GM19324 (cell line): Measurements from ENCODE around the gene P2RY11.

ENCODE experiments used
- ATAC-seq: cut with Tn5 transposase; IDR thresholded peaks from one replicate; pipeline ENCODE4 v1.9.1; 2021; ENCODE audit warnings: mild to moderate bottlenecking, moderate library complexity; ENCODE audit not compliant: unreplicated experiment, low FRiP score

Gene P2RY11, protein sequence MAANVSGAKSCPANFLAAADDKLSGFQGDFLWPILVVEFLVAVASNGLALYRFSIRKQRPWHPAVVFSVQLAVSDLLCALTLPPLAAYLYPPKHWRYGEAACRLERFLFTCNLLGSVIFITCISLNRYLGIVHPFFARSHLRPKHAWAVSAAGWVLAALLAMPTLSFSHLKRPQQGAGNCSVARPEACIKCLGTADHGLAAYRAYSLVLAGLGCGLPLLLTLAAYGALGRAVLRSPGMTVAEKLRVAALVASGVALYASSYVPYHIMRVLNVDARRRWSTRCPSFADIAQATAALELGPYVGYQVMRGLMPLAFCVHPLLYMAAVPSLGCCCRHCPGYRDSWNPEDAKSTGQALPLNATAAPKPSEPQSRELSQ

GRCh38 chr19:10111405-10111811 is at the start of gene P2RY11:
Gene P2RY11, plus strand, starts transcription at chr19:10111693. Its CDS starts 29 bp downstream, at chr19:10111722.
- ATAC-seq = no peak

- no peak for ATAC-seq
Observed at GRCh38 chr19:10061717-10062310, 49.7 kb upstream of the P2RY11 start.

- ATAC-seq = no peak
Observed at GRCh38 chr19:10068205-10068604, 43.3 kb upstream of the P2RY11 start.

DNA sequence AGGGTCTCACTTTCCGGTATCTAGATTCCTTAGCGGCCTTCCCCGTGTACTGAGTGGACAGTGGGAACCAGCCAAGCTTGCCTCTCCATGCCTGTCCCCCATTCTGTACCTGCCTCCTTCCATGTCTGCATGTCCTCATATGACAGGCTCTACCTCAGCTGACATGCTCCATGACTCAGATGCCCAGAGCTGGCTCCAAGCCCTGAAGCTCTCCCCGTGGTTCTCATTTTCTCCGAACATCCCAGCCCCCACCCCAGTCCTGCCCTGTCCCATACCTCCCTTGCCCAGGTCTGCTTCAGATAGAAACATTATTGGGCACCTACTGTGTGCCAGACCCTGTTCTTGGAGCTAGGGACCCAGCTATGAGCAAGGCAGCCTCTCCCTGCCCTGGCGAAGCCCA is 42.4 kb upstream of the P2RY11 start:
- ATAC-seq = no peak

GRCh38 chr19:10070730-10071446 is 40.6 kb upstream of the P2RY11 start:
- no peak for ATAC-seq

DNA sequence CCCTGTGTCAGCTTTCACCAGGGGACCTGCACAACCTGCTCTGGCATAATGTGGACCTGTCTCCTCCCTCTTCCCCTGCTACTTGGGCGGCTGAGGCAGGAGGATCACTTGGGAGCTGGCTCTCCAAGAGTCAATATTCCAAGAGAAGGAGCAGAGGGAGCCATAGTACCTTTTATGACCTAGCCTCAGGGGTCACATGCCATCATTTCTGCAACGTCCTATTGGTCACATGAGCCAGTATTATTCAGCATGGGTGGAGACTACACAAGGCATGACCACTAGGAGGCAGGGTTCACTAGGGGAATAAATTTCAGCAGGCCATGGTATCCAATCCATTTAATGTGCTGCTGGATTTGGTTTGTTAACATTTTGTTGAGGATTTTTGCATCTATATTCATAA is 37.3 kb upstream of the P2RY11 start:
- no peak for ATAC-seq

- no peak for ATAC-seq
Observed at GRCh38 chr19:10076535-10076934, 35.0 kb upstream of the P2RY11 start.

DNA sequence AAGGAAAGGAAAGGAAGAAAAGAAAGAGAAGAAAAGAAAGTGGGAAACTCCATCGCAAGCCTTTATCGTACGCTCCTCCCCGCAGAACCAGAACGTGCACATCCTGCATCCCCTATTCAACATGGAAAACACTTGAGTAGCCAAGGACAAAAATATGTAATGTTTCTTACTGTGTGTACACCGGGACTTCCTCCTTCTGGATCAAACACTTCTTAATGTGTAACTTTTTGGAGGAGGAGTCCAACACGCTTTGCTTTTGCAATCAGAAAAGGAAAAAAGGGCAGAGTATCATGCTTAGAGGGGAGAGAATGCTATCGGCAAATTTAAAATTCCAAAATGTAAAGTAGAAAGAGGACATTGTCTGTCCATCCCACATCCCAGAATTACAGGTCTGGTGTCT is 33.2 kb upstream of the P2RY11 start:
- no peak for ATAC-seq

GRCh38 chr19:10079031-10079453 is 32.5 kb upstream of the P2RY11 start:
- ATAC-seq = no peak

DNA sequence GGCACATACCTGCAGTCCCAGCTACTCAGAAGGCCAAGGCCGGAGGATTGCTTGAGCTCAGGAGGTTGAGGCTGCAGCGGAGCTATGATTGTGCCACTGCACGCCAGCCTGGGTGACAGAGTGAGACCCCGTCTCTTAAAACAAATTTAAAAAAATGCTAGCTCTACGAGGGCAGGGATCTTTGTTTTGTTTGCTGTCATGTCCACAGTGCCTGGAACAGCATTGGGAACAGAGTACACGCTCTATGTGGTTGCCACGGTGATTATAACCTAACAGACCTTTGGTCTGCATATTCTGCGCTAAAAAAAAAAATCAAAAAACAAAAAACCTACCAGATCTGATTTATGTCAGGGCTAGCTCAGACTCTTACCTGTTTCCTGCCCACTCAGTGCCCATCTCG is 27.6 kb upstream of the P2RY11 start:
- no peak for ATAC-seq

- ATAC-seq = no peak
Observed at GRCh38 chr19:10084803-10085202, 26.7 kb upstream of the P2RY11 start.

DNA sequence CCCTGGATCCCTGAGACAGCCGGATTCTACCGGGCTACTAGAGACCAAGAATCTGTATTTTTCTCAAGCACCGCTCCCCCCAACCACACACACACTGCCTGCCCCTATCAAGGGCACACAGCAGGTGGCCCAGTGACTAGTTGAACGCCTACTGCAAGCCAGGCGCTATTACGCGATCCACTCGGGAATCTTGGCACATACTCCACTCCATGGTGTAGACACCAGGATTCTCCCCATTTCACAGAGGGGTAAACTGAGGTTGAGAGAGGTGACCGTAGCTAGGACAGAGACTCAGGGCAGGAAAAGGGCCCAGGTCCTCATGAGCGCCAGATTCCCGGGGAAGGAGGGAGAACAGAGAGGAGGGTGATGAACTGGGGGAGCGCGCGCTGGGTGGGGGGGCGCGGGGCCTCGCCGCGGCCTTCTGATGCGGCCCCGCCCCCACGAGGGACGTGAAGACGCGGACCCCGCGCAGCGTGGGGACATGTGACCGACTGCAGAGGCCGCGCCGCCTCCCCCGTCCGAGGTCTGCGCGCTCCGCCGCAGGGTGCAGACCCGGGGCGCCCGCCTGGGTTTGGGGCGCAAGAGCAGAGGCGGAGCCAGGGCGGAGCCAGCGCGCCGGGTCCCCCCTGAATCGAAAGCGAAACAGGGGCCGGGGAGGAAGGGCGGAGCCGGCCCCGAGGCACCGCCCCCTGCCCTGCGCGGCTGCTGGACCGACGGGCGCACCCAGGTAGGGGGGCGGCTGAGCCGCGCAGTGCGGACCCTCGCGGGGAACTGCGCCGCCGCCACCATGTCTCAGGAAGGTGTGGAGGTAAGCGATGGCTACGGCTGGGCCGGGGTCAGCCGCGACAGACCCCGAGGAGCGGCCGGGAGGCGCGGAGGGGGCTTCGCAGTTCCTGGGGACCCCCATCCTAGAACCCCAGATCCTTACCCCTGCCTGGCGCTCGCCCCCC is 25.6 kb upstream of the P2RY11 start, which contains the start of gene SHFL:
Gene SHFL (plus strand): TSS at position 677 of the 950 bp plus-strand sequence. CDS start 111 bp downstream, at position 788.
- ATAC-seq = peak; percentile 87

DNA sequence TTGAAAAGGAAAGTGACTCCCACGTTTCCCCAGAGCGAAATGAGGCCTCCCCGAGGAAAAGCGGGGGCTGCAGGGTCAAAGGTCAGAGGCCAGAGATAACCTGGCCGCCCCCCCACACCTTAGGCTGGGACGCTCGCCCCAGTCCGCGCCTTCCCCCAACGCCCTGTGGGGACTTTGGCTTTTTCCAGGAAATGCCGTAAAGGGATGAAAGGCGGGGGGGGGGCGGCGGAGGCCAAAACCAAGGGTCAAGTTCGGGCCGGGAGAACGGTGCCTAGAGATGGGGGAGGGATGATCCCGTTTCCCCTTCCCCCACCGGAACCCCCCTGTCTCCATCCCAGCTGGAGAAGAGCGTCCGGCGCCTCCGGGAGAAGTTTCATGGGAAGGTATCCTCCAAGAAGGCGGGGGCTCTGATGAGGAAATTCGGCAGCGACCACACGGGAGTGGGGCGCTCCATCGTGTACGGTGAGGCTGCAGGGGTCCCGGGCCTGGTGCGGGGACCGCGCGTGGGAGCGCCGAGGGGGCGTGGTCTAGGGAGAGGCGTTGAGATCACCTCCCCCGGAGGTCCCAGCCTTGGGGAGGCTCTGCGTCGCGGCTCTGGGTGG is 24.8 kb upstream of the P2RY11 start:
- no peak for ATAC-seq

GRCh38 chr19:10087296-10088061 is 24.0 kb upstream of the P2RY11 start:
- ATAC-seq = no peak

DNA sequence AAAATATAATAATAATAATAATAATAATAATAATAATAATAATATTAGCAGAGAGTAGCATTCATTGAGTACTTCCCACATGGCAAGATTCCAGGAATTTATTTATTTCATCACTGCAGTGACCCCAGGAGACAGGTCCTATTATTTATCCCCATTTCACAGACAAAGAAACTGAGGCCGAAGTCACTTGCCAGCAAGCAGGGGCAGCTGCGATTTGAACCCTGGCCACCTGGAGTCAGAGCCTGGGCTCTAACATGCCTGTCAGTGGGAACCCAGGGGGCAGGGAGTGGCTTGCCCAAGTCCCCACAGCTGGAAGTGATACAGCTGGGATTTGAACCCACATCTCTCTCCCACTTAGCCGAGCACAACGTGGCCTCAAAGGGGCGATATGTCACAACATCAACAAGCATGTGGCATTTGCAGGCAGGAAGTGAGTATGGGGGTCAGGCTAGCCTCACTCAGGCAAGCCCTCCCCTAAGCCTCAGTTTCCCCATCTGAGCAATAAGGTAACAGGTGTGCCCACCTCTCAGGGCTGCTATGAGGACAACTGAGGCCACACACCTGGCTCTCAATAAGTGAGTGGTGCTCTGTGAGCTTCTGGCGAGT is 22.4 kb upstream of the P2RY11 start:
- no peak for ATAC-seq

DNA sequence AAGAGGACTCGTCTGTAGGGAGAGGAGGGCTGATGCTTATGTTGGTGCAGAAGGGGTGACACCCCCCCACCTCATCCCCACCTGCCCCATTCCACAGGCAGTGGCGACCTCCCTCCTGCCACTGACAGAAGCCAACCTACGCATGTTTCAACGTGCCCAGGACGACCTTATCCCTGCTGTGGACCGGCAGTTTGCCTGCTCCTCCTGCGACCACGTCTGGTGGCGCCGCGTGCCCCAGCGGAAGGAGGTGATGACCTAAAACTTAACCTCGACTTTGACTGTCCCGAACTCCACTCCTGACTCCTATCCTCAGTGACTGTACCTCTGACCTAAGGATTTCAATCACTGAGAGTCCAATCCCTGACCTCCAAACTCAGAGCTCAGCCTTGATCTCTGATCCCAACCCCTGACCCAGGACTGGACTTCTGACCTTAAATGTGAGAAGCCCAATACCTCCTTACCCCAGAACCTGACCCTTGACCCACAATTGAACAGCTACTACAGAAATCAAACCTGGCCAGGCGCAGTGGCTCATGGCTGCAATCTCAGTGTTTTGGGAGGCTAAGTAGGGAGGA is 21.6 kb upstream of the P2RY11 start:
- no peak for ATAC-seq

DNA sequence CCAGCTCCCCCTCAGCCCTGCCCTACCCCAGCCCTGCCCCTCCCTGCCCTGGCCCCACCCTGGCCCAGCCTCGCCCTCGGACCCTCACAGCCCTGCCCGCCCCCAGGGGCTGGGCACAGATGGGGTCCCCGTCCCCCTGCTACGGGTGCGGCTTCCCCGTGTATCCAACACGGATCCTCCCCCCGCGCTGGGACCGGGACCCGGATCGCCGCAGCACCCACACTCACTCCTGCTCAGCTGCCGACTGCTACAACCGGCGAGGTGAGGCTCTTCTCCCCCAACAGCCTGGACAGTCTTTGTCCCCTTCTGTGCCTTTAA is 20.2 kb upstream of the P2RY11 start:
- ATAC-seq = no peak

DNA sequence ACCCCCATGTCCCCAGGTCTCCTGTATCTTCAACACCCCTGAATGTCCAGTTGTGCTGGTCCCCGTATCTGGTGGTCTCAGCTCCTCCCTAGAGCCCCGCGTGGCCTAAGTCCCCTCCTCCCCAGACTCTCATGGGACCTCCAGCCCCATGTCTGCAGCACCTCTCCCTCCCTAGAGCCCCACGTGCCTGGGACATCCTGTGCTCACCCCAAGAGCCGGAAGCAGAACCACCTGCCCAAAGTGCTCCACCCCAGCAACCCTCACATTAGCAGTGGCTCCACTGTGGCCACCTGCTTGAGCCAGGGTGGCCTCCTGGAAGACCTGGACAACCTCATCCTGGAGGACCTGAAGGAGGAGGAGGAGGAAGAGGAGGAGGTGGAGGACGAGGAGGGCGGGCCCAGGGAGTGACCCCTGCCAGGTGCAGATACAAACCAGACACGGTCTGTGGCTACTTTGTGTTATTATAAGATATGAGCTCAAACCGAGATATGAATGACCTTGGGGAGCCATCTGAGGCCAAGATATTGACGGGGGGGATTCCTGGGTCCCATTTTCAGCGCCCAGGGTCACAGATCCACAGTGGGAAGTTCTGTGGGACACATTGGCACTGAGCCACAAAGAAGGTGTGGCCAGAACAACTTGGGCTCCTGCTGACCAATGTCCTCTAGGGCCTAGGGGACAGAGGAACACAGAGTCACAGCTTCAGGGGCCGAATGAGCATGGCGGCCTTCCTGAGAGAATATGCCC is 19.4 kb upstream of the P2RY11 start:
- ATAC-seq = no peak
